DOHH2 (cell line): ENCODE results near the gene ENTPD1.

Source experiments
- H3F3A ChIP-seq: fragments of 200-600 bp; sonication (generic), shearing (Covaris generic); 2 replicates; pipeline ENCODE4 v1.6.0; 2016; ENCODE audit warnings: antibody characterized with exemption, mild to moderate bottlenecking; ENCODE audit not compliant: control insufficient read depth, insufficient read depth
- H3K27ac ChIP-seq: fragments of 200-600 bp; sonication (generic); 2 replicates; pipeline ENCODE4 v1.5.1; 2014; ENCODE audit warnings: low read depth, mild to moderate bottlenecking, low read length, moderate library complexity
- H3K27me3 ChIP-seq: fragments of 200-600 bp; sonication (generic); 2 replicates; pipeline ENCODE4 v1.6.1; 2014; ENCODE audit warnings: mild to moderate bottlenecking, low read length, mixed read lengths; ENCODE audit not compliant: control insufficient read depth
- H3K36me3 ChIP-seq: fragments of 200-600 bp; sonication (generic); 2 replicates; pipeline ENCODE4 v1.6.1; 2014; ENCODE audit warnings: mild to moderate bottlenecking, low read length, moderate library complexity, mixed read lengths; ENCODE audit not compliant: control insufficient read depth
- H3K4me1 ChIP-seq: fragments of 200-600 bp; sonication (generic); 2 replicates; pipeline ENCODE4 v1.6.1; 2014; ENCODE audit warnings: mild to moderate bottlenecking, low read length, mixed read lengths; ENCODE audit not compliant: control insufficient read depth
- H3K4me2 ChIP-seq: fragments of 200-600 bp; sonication (generic); 2 replicates; pipeline ENCODE4 v1.6.0; 2014; ENCODE audit warnings: mild to moderate bottlenecking, low read length, moderate library complexity
- H3K4me3 ChIP-seq: fragments of 200-600 bp; sonication (generic); 2 replicates; pipeline ENCODE4 v1.5.1; 2014; ENCODE audit warnings: mild to moderate bottlenecking, low read length, mixed read lengths
- H3K79me2 ChIP-seq: fragments of 200-600 bp; sonication (generic); 2 replicates; pipeline ENCODE4 v1.6.1; 2014; ENCODE audit warnings: mild to moderate bottlenecking, low read length, mixed read lengths; ENCODE audit not compliant: control insufficient read depth
- H3K9me2 ChIP-seq: fragments of 200-600 bp; sonication (generic); replicated peaks from 2 replicates; pipeline ENCODE4 v1.6.1; 2014; ENCODE audit warnings: mild to moderate bottlenecking, low read length, mixed read lengths; ENCODE audit not compliant: control insufficient read depth
- H3K9me3 ChIP-seq: fragments of 200-600 bp; sonication (generic); 2 replicates; pipeline ENCODE4 v1.6.1; 2014; ENCODE audit warnings: antibody characterized with exemption, low read length, mixed read lengths; ENCODE audit not compliant: control insufficient read depth, insufficient read depth
- H4K20me1 ChIP-seq: fragments of 200-600 bp; sonication (generic); 2 replicates; pipeline ENCODE4 v1.6.0; 2014; ENCODE audit warnings: low read depth, mild to moderate bottlenecking, antibody characterized with exemption, low read length, moderate library complexity; ENCODE audit not compliant: control insufficient read depth, insufficient read depth
- CTCF ChIP-seq: fragments of 200-600 bp; sonication (generic); IDR thresholded peaks from one replicate; pipeline ENCODE4 v1.5.1; 2014; ENCODE audit warnings: antibody characterized with exemption, mild to moderate bottlenecking, low read depth, low read length; ENCODE audit not compliant: poor library complexity, severe bottlenecking
- EZH2phosphoT487 ChIP-seq: fragments of 200-600 bp; sonication (generic); IDR thresholded peaks from 2 replicates; pipeline ENCODE4 v1.6.1; 2017; ENCODE audit warnings: borderline replicate concordance, mild to moderate bottlenecking, antibody characterized with exemption, low read length, moderate library complexity, mixed read lengths

ENTPD1 gene

GRCh38 chr10:95791425-95791979 lies 35.5 kb downstream of the ENTPD1 start:
- Histone ChIP-seq H3K27me3 (no peaks in the 10 kb centered on the region), H3K27ac (no peak overlapping the region), H3F3A (no peaks in the 10 kb centered on the region), H3K4me1 (peaks cover 32% of the 10 kb centered on the region), H4K20me1 (no peaks in the 10 kb centered on the region), H3K79me2 (no peaks in the 10 kb centered on the region), H3K36me3 (no peaks in the 10 kb centered on the region), H3K9me2 (no peaks in the 10 kb centered on the region), H3K9me3 (no peaks in the 10 kb centered on the region), H3K4me3 (no peak overlapping the region), H3K4me2 (no peak overlapping the region)
- TF ChIP-seq CTCF (no peak), EZH2phosphoT487 (no peak)

DNA sequence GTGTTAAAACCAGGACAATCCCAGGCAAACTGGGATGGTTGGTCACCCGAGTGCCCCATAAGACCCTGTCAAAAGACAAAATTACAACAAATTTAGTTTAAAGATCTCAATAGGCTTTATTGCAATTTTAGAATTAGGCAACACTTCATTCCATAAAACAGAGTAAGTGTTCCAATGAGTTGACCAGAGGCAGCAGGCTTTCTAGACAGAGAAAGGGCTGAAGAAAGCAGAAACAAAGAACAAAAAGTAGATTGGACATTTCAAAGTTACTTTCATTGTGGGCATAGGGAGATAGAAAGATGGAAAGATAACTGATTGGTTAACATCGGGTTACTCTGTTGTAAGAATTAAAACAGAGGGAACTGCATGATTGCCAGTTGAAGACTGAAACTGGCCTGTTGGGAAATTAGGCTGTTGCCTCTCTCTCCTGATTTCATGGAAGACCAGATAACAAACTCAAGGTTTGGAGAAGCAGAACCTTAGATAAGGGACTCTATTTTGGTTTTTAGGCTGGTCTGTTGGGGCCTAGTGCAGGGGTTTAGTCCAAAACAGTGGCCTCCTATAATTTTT lies 36.3 kb downstream of the ENTPD1 start:
- no peaks in the 10 kb centered on the region for H3F3A ChIP-seq

GRCh38 chr10:95792874-95793285 lies 36.9 kb downstream of the ENTPD1 start:
- no peaks in the 10 kb centered on the region for H3K9me2 ChIP-seq
- H3K27me3 ChIP-seq: no peaks in the 10 kb centered on the region
- H3K36me3 ChIP-seq: no peaks in the 10 kb centered on the region
- H3K4me3 ChIP-seq: no peak overlapping the region
- H3K9me3 ChIP-seq: no peaks in the 10 kb centered on the region
- peaks cover 20% of the 10 kb centered on the region for H3K4me1 ChIP-seq
- no peaks in the 10 kb centered on the region for H3F3A ChIP-seq
- no peaks in the 10 kb centered on the region for H3K79me2 ChIP-seq
- H4K20me1 ChIP-seq: no peaks in the 10 kb centered on the region
- H3K27ac ChIP-seq: no peak overlapping the region
- TF ChIP-seq CTCF (no peak), EZH2phosphoT487 (no peak)
- no peak overlapping the region for H3K4me2 ChIP-seq

More for the DNA sequence above, 36.3 kb downstream of the ENTPD1 start:
- H3K79me2 ChIP-seq: no peaks in the 10 kb centered on the region
- H4K20me1 ChIP-seq: no peaks in the 10 kb centered on the region
- no peaks in the 10 kb centered on the region for H3K9me2 ChIP-seq
- H3K9me3 ChIP-seq: no peaks in the 10 kb centered on the region
- no peaks in the 10 kb centered on the region for H3K27me3 ChIP-seq
- TF ChIP-seq EZH2phosphoT487: no peak
- no peak for TF ChIP-seq CTCF
- H3K4me1 ChIP-seq: peaks cover 26% of the 10 kb centered on the region
- H3K4me3 ChIP-seq: no peak overlapping the region
- H3K27ac ChIP-seq: no peak overlapping the region
- no peaks in the 10 kb centered on the region for H3K36me3 ChIP-seq
- H3K4me2 ChIP-seq: no peak overlapping the region
